NCI-H2081 treated with DMSO at 0.1 percent for 48 hours (cell line): Measurements from ENCODE around the gene LSM7.
"Not testable (repeated sequence)": the region's sequence is repeated elsewhere in the genome, so short reads cannot be mapped to it uniquely, and the experiment has no call there.

ENCODE experiments used
- DNase-seq: peaks from one replicate; lab custom pipeline; 2025; lab: John Stamatoyannopoulos, UW

LSM7 gene

GRCh38 chr19:2355168-2356035, 27.0 kb upstream of the LSM7 start:
- DNase-seq: no peak

DNA sequence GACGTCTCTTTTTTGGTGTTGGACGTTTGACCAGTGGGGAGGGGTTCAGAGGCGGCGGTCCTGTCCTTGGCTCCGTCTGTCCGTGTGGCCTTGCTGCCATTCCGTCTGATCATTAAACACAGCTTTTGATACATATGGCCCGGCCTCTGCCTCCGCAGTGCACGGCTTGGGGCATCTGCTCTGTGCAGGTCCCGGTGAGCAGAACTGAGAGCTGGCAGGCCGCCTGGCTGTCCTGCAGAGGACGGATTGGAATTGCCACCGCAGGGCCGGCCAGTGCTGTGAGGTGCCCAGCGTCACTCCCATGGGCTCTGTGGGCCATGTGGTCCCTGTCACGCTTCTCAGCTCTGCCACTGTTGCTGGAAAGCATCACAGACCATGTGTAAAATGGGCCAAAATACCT, 26.3 kb upstream of the LSM7 start:
- DNase-seq: no peak

- DNase-seq: no peak
These were observed 25.7 kb upstream of the LSM7 start for GRCh38 chr19:2353887-2354592.

GRCh38 chr19:2353159-2353886, 24.9 kb upstream of the LSM7 start:
- no peak for DNase-seq

DNA sequence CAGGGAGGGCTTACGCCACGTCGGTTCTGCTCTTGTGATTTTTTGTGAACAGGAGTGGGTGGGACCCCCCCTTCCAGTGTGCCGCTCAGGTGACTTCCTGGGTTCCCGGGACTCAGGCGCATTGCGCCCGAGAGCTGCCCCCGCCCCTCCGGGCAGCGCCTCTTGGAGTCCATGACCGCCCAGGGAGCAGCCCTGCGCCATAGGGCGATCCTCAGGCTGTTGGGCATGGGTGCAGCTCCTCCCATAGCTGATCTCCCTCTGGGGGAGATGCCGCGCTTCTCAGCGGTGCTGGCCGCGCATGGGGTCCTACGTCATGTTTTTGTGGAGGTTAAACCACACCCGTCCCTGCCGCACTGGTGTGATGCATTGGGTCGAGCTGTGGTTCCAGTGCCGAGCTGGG, 23.7 kb upstream of the LSM7 start:
- DNase-seq: no peak

DNA sequence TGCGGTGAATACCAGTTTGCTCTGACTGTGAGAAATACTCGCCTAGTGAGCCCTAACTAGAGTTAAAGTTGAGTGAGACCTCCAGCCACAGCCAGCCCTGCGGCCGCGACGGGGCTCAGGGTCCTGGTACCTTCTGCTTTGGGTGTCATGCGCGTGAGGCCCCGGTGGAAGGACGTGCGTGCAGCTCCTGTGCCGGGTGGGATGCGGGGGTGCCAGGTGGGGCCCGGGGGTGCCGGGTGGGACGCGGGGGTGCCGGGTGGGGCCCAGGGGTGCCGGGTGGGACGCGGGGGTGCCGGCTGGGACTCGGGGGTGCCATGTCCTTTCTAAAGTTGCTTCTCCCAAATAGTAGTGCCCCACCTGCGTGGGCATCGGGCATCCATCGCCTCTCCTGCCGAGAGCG, 23.2 kb upstream of the LSM7 start:
- no peak for DNase-seq

- no peak for DNase-seq
These were observed 22.3 kb upstream of the LSM7 start for GRCh38 chr19:2350656-2351055.

- not testable (repeated sequence) for DNase-seq
These were observed 21.4 kb upstream of the LSM7 start for GRCh38 chr19:2349818-2350217.

DNA sequence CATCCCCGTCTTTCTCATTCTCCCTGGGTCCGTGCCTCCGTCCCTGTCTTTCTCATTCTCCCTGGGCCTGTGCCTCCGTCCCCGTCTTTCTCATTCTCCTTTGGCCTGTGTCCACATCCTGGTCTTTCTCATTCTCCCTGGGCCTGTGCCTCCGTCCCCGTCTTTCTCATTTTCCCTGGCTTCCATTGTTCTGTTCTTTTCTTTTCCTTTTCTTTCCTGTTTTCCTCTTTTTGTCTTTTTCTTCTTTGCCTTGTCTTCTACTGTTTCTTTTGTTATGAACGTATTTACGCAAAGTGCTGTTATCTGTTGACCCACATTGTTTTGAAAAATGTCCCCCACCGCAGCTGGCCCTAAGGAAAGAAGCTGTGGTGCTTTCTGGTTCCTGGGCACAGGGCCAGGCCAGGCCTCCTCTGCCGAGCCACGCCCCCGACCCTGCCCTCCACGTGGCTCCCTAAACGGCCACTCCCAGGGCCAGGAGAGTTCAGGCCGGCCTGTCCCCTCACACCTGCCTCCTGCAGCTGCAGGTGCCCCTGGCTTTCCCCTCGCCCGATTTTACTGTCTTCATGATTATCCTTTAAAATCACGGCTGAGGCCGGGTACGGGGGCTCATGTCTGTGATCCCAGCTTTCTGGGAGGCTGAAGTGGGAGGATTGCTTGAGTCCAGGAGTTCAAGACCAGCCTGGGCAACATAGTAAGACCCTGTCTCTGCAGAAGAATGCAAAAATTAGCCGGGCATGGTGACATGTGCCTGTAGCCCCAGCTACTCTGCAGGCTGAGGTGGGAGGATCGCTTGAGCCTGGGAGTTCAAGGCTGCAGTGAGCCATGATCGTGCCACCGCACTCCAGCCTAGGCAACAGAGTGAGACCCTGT, 17.6 kb upstream of the LSM7 start:
- DNase-seq: no peak

- no peak for DNase-seq
These were observed 16.7 kb upstream of the LSM7 start for GRCh38 chr19:2345076-2345475.

- DNase-seq: no peak
These were observed 16.0 kb upstream of the LSM7 start for GRCh38 chr19:2344381-2344870.

DNA sequence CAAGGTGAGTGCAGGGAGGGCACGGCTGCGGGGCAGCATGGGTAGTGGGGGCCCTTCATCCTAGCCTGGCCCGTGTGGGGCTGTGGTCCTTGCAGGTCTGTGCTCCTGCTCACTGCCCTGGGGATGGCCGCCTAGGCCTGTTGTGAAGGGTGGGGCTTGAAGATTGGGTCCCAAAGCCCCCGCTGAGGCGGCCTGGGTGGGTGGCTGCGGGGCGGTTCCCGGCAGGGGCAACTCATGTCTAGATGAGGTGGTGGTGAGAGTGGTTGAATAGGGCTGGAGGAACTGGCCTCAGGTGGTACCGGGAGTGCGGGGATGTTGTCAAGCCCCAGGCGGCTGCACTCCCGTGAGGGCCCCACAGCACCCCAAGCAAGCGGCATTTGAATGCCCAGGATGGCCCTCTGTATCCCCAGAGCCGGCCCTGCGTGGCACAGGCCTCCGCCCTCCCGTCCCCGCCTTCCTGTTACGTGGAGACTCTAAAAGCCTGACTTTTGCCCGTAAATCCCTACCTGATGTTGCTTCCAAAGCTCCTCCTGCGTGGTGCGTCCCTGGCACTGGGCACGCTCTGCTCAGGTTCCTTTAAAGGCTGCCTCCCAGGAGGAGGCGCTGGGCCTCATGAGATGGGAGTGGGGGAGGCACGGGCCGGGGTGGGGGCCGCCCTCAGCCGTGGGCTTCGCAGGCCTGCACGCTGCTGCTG, 15.1 kb upstream of the LSM7 start:
- DNase-seq: no peak

GRCh38 chr19:2342656-2343288, 14.4 kb upstream of the LSM7 start:
- DNase-seq: no peak

GRCh38 chr19:2341982-2342381, 13.6 kb upstream of the LSM7 start:
- DNase-seq: no peak

DNA sequence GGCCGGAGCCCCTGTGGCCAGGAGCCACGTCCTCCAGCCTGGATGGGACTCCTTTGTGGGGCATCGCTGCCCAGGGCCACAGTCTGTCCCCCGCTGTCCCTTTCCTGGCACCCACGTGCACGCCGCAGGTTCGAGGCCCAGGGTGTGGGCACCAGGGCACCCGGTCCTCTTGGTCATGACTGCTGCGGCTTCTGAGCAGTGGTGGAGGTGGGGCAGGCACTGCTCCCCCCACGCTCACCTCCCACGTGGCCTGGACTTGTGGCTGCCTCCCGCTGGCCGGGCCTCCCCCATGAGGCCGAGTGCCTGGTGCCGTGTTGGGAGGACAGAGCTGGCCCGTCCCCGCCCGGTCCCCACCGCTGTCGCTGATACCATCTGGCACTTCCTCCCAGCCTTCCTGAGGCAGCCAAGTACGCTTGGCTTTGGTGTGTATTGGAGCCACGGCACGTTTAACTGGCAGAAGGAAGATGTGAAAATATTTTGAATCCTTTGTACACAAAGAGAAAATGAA, 12.9 kb upstream of the LSM7 start:
- no peak for DNase-seq

DNA sequence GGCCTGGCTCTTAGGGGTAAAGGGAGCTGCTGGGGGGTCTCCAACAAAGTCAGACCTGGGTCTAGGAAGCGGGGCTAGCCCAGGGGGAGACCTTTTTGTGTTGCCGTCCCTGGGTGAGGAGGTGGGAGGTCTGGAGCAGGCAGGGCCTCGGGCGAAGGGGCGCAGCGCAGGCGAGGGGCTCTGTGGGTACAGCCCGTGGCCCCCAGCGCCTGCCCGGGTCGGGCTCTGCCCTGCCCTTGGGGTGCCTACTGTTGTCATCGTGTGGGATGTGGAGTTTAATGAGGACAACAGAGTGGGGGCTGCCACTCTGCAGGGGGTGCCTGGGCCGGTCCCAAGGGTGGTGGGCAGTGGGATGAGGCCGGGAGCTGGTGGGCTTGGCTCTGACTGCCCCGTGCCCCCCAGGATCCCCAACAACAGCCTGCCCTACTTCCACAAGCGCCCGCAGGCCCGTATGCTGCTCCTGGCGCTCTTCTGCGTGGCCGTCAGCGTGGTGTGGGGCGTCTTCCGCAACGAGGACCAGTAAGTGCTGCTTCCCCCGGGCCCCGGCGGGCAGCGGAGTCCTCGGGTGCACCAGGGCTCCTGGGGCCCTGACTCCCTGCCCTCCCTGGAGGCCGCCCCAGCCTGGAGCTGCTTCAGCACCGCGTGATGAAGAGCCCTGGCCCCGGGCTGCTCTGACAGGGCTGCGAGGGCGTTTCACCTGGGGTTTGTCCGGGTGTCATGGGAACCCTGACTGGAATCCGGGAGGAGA, 12.3 kb upstream of the LSM7 start:
- no peak for DNase-seq

DNA sequence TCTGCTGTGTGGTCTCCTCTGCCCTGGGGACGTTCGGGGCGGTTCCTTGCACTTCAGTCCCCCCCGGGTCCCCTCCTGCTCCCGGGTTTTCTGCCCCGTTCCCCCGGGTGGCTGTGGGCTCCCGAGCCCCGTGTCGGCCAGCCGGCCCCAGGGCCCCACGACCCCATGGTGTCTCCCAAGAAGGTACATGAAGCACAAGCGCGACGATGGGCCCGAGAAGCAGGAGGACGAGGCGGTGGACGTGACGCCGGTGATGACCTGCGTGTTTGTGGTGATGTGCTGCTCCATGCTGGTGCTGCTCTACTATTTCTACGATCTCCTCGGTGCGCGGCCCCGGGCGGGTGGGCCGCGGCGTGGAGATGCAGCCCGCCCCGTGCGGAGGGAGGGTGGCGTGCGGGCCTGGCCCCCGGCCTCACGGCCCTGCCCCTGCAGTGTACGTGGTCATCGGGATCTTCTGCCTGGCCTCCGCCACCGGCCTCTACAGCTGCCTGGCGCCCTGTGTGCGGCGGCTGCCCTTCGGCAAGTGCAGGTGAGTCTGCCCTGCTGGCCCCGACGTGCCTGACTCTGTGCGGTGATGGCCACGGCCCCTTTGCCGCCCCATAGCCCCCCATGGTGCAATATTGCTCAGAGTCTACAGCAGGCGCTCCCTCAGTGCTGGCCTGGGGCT, 11.4 kb upstream of the LSM7 start:
- DNase-seq: no peak

DNA sequence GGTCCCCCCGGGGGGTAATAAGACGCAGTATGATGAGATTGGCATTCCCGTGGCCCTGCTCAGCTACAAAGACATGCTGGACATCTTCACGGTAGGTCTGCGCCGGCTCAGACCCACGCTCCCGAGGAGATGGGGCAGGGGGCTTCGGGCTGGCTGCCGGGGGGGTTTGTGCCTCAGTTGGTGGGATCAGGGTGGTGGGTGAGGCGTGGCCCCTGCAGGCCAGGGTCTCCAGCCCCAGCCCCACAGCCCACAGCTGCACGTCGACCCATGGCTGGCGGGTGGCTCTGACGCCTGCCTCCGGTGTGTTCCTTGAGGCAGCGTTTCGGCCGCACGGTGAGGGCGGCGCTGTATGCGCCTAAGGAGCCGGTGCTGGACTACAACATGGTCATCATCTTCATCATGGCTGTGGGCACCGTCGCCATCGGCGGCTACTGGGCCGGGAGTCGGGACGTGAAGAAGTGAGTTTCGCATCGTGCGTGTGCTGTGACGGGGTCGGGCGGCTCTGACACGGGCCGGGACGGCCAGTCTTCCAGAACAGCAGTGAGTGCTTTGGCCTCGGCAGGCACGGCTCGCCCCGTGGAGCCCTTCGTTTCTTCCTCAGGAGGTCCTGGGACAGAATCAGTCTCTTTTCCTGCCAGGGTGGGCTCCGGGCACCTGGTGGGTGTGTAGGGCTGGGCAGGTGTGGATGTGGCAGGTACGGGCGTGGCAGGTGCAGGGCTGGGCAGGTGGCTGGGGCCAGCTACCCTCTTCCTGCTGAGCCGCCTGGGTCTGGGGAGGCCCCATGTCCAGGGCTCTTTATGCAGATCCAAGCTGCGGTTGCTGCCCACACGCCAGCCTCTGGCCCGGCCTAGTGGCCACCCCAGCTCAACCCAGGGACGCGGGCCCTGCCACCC, 10.6 kb upstream of the LSM7 start:
- DNase-seq: no peak
